Fibroblast of lung (primary cell): ENCODE results near the gene URI1. TPM values are rescaled to one million over a fixed set of nuclear protein-coding genes. Genes with fewer than 3 reads are reported as not detected.

ENCODE experiments used
- DNase-seq, 2 donors: peaks; one replicate each; pipeline versions ENCODE4 v3.0.0 to v3.0.0-alpha.2; 2010; ENCODE audit warnings: low read depth in 2 of 2
- H2AFZ ChIP-seq: 2 replicates; pipeline ENCODE4 v1.5.1; 2012; ENCODE audit warnings: low read length, control low read depth, inconsistent platforms
- H3K27ac ChIP-seq: 2 replicates; pipeline ENCODE4 v1.5.1; 2011; ENCODE audit warnings: low read length, control low read depth; ENCODE audit not compliant: insufficient read depth
- H3K27me3 ChIP-seq: 2 replicates; pipeline ENCODE4 v1.5.1; 2011; ENCODE audit warnings: mild to moderate bottlenecking, low read length; ENCODE audit not compliant: control insufficient read depth, insufficient read depth
- H3K36me3 ChIP-seq: 2 replicates; pipeline ENCODE4 v1.5.1; 2011; ENCODE audit warnings: low read length; ENCODE audit not compliant: control insufficient read depth, insufficient read depth
- H3K4me1 ChIP-seq: 2 replicates; pipeline ENCODE4 v1.5.1; 2011; ENCODE audit warnings: low read length; ENCODE audit not compliant: control insufficient read depth, insufficient read depth; ENCODE audit errors: extremely low read depth
- H3K4me2 ChIP-seq: 2 replicates; pipeline ENCODE4 v1.5.1; 2011; ENCODE audit warnings: low read length, control low read depth; ENCODE audit not compliant: insufficient read depth; ENCODE audit errors: extremely low read depth
- H3K4me3 ChIP-seq, 4 experiments: fragments of 200-600 bp in 1 of 4; sonication (generic) in 1 of 4; replicated peaks in 1 of 4; 2 replicates each; pipeline ENCODE4 v1.5.1; 2011 to 2016; ENCODE audit warnings: low read length in 4 of 4, low read depth in 3 of 4, mild to moderate bottlenecking in 3 of 4, control low read depth in 2 of 4, inconsistent platforms in 1 of 4, mixed read lengths in 1 of 4; ENCODE audit not compliant: insufficient read depth in 1 of 4; ENCODE audit errors: control extremely low read depth in 1 of 4
- H3K79me2 ChIP-seq: 2 replicates; pipeline ENCODE4 v1.5.1; 2012; ENCODE audit warnings: mild to moderate bottlenecking, low read length, inconsistent platforms; ENCODE audit not compliant: control insufficient read depth, insufficient read depth
- H3K9ac ChIP-seq: 2 replicates; pipeline ENCODE4 v1.5.1; 2011; ENCODE audit warnings: mild to moderate bottlenecking, low read length, control low read depth; ENCODE audit not compliant: insufficient read depth
- H3K9me3 ChIP-seq: 2 replicates; pipeline ENCODE4 v1.5.1; 2012; ENCODE audit warnings: low read depth, low read length; ENCODE audit not compliant: control insufficient read depth, insufficient read depth
- H4K20me1 ChIP-seq: 2 replicates; pipeline ENCODE4 v1.5.1; 2011; ENCODE audit warnings: low read length; ENCODE audit not compliant: control insufficient read depth, insufficient read depth; ENCODE audit errors: extremely low read depth
- CTCF ChIP-seq, 2 donors: IDR thresholded peaks in 1 of 2; conservative IDR thresholded peaks in 1 of 2; 1 replicate in 1 of 2; 2 replicates in 1 of 2; pipeline ENCODE4 v1.5.1; 2011 to 2012; ENCODE audit warnings: low read length in 2 of 2, control low read depth in 1 of 2, inconsistent platforms in 1 of 2, low read depth in 1 of 2, mild to moderate bottlenecking in 1 of 2
- EZH2 ChIP-seq: IDR thresholded peaks from 2 replicates; pipeline ENCODE4 v1.5.1; 2012; ENCODE audit warnings: low read length, control low read depth, mild to moderate bottlenecking; ENCODE audit errors: missing control alignments
- polyA plus RNA-seq, 2 donors: library from polyadenylated mRNA; depleted of rRNA in 1 of 2; stranded (reverse) in 1 of 2; unstranded in 1 of 2; fragments of >200 nt; gene quantifications; 2 replicates each; pipeline ENCODE4 v1.2.1, GENCODE V29; 2011 to 2012; ENCODE audit warnings: missing spikeins in 1 of 2
- total RNA-seq: library from RNA; depleted of rRNA; stranded (reverse); fragments of >200 nt; gene quantifications from 2 replicates; pipeline ENCODE4 v1.2.1, GENCODE V29; 2014

URI1 gene
- total and polyA plus RNA-seq, 2 donors (not counting 1 experiment from before 2014, with no cell fraction given): 62.6 to 77.4 TPM

- H2AFZ ChIP-seq: no peak overlapping the region
- no peaks in the 10 kb centered on the region for H3K27me3 ChIP-seq
- H3K27ac ChIP-seq: no peak overlapping the region
- no peaks in the 10 kb centered on the region for H3K9me3 ChIP-seq
- H3K9ac ChIP-seq: no peak overlapping the region
- no peak for DNase-seq
- no peak overlapping the region for H3K4me2 ChIP-seq
- no peaks in the 10 kb centered on the region for H3K36me3 ChIP-seq
- H3K79me2 ChIP-seq: peaks cover 57% of the 10 kb centered on the region
- H4K20me1 ChIP-seq: no peaks in the 10 kb centered on the region
- H3K4me1 ChIP-seq: peaks cover 10% of the 10 kb centered on the region
- H3K4me3 ChIP-seq: no peak overlapping the region
- TF ChIP-seq CTCF (conservative IDR thresholded peaks at IDR 0.05 in 1 of 2, IDR thresholded peaks at IDR 0.05 in 1 of 2; ENCODE audit: low read depth in 1 of 2, low read length in 2 of 2): no peak
- TF ChIP-seq EZH2: no peak
These were observed 19.3 kb downstream of the URI1 start for GRCh38 chr19:29961311-29961710.

- Histone ChIP-seq H2AFZ (no peak overlapping the region), H3K79me2 (peaks cover 61% of the 10 kb centered on the region), H3K27me3 (no peaks in the 10 kb centered on the region), H3K4me1 (peaks cover 14% of the 10 kb centered on the region), H3K4me2 (no peak overlapping the region), H4K20me1 (no peaks in the 10 kb centered on the region), H3K9me3 (no peaks in the 10 kb centered on the region), H3K4me3 (no peak overlapping the region), H3K36me3 (no peaks in the 10 kb centered on the region), H3K9ac (no peak overlapping the region), H3K27ac (no peak overlapping the region)
- TF ChIP-seq EZH2: no peak
- TF ChIP-seq CTCF (conservative IDR thresholded peaks at IDR 0.05 in 1 of 2, IDR thresholded peaks at IDR 0.05 in 1 of 2; ENCODE audit: low read depth in 1 of 2, low read length in 2 of 2): no peak
- no peak for DNase-seq
These were observed 20.8 kb downstream of the URI1 start for GRCh38 chr19:29962793-29963192.

- Histone ChIP-seq H2AFZ (no peak overlapping the region), H3K4me1 (peaks cover 14% of the 10 kb centered on the region), H3K27ac (peak overlapping the region; percentile 39), H3K9me3 (no peaks in the 10 kb centered on the region), H3K27me3 (no peaks in the 10 kb centered on the region), H3K4me2 (no peak overlapping the region), H4K20me1 (no peaks in the 10 kb centered on the region), H3K36me3 (no peaks in the 10 kb centered on the region), H3K79me2 (peaks cover 60% of the 10 kb centered on the region), H3K9ac (no peak overlapping the region), H3K4me3 (no peak overlapping the region)
- no peak for DNase-seq
- TF ChIP-seq CTCF (conservative IDR thresholded peaks at IDR 0.05 in 1 of 2, IDR thresholded peaks at IDR 0.05 in 1 of 2; ENCODE audit: low read depth in 1 of 2, low read length in 2 of 2) (no peak), EZH2 (no peak)
These were observed 21.5 kb downstream of the URI1 start for GRCh38 chr19:29963576-29963975.
